Measurements from ENCODE around the gene CAPS.

GRCh38 chr19:5889288-5889971 lies 24.6 kb upstream of the CAPS start:
- TF ChIP-seq, protein P1, sequence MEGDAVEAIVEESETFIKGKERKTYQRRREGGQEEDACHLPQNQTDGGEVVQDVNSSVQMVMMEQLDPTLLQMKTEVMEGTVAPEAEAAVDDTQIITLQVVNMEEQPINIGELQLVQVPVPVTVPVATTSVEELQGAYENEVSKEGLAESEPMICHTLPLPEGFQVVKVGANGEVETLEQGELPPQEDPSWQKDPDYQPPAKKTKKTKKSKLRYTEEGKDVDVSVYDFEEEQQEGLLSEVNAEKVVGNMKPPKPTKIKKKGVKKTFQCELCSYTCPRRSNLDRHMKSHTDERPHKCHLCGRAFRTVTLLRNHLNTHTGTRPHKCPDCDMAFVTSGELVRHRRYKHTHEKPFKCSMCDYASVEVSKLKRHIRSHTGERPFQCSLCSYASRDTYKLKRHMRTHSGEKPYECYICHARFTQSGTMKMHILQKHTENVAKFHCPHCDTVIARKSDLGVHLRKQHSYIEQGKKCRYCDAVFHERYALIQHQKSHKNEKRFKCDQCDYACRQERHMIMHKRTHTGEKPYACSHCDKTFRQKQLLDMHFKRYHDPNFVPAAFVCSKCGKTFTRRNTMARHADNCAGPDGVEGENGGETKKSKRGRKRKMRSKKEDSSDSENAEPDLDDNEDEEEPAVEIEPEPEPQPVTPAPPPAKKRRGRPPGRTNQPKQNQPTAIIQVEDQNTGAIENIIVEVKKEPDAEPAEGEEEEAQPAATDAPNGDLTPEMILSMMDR (IDR thresholded peaks at IDR 0.05; ENCODE audit: insufficient read depth, low read length, poor library complexity, severe bottlenecking), result no peak
- no peak for TF ChIP-seq EZH2phosphoT487 (conservative IDR thresholded peaks at IDR 0.05; ENCODE audit: low read length)

Measured in SU-DHL-6 (cell line).